Right ventricle myocardium superior (tissue), 1 donor: ENCODE data around the gene ZNF785. TPM values are rescaled to one million over a fixed set of nuclear protein-coding genes. Genes with fewer than 3 reads are reported as not detected.
A peak's percentile ranks its signal among the peaks of the same experiment; 100 is the strongest.
"Not testable (repeated sequence)": the region's sequence is repeated elsewhere in the genome, so short reads cannot be mapped to it uniquely, and the experiment has no call there.

Experiments
- ATAC-seq: fragments of 200-7000 bp; cut with Tn5 transposase; one replicate; pipeline ENCODE4 v1.9.1; 2020; ENCODE audit warnings: mild to moderate bottlenecking; ENCODE audit not compliant: poor library complexity
- DNase-seq: peaks from one replicate; pipeline ENCODE4 v3.0.0-alpha.2; 2020
- intact Hi-C: fragments of 100-400 bp; cut with DNase I; formaldehyde crosslinking; loops from one replicate; pipeline ENCODE4 v1.11.2; 2022
- total RNA-seq: library from RNA; stranded (reverse); fragmentation: NEBNext Ultra II Directional; extraction: Animal tissue kit (Norgen Biotek cat#: 25700); gene quantifications from one replicate; pipeline ENCODE4 v1.2.1, GENCODE V29; 2021
- donor health status: DM: no; HTN: yes; CAD: no; lungs with severe emphysema.

ZNF785 gene
- total RNA-seq, 1 donor from 2014 or later = 7.1 TPM

DNA sequence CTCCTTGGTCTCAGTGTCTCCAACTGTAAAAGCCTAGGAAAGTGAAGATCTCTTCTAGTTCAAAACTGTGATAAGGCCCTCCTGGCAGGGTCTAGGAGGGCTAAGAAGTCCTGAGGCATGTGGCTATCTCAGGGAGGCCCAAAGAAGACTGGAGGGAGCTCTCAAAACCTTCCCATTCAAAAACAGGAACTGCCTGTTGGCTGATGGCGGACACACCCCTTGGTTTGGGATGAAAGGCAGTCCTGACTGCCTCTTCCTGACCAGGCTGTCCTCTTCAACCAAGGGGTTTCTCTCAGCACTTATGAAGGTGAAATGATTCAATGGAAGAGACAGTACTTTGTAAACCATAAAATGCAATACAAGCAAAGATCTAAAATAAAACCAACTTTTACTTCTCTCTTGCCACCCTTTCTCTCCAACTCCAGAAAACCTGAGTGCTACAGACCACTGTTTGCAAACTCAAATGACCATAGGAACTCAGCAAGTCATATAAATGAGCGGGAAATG lies 32.1 kb downstream of the ZNF785 start:
- DNase-seq (no peak), ATAC-seq (no peak)
- intact Hi-C loops = no loop called here

DNA sequence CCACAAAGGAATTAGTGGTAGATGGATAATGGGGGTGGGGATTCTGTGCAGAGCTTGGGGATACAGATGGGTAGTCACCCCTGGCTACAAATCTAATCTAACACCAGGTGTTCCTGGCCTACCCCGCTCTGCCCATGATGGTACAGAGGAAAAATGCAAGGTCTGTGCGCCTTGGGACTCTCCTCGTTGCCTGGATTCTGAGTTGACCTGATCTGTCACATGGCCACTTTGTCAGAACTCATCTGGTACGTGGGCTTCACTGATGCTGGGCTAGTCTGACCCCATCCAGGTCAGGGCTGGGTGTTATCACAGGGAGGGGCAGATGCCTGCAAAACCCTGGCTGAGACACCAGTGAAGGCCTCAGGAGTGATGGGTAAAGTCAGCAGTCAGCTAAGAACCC lies 32.5 kb downstream of the ZNF785 start:
- intact Hi-C loops = no loop called here
- no peak for ATAC-seq

DNA sequence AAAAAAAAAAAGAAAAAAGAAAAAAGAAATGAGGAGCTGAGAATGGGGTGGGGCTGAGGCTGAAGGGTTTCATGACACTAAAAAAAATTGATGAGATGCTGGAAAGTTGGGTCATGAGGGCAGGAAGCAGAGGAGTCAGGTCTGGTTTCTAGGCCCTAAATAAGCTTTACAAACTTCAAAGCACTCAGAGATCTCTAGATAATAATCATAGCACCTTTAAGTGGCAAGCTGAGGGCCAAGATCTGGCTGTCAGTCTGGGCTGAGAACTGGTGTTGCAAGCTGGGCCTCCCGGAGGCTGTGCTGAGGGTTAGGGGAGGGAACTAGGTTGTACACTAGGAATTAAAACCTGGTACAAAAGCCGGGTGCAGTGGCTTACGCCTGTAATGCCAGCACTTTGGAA lies 33.7 kb downstream of the ZNF785 start:
- intact Hi-C loops = no loop called here
- DNase-seq (no peak), ATAC-seq (no peak)

More for the DNA sequence above, 32.5 kb downstream of the ZNF785 start:
- no peak for DNase-seq

DNA sequence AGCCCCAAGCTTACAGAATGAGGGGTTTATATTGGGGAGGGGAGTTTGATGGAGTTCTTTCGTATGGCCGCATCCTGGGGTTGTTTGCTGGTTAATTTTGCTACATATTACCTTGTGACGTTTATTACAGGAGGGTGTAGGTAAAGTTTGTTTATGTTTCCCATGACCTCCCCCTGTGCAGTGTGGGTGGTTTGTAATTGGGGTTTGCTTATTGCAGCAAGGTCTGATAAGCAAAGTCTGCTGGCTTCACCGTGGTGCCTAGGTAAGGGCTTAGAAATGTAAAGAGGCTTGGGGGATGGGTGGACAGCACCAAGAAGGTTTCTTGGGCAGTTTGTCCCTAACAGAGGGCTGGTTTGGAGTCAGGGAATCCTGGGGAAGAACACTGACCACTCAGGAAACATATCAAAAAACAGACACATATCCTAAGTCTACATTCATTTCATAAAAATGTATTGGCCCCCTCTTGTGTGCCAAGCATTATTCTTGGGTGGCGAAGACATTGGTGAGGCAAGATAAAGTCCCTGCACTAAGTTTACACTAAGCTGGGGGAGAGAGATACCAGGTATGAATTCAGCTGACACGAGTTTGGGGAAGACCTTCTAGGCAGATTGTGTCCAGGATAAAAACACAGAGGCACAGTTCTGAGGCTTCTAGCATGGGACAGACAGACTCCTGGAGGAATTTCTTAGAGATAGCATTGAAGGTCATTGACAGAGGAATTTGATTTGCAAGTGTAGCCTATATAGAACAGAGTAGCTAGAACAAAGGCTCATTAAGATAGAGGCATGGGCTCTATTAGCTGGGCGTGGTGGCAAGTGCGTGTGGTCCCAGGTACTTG lies 36.9 kb downstream of the ZNF785 start:
- ATAC-seq (no peak), DNase-seq (no peak)
- intact Hi-C loops = no loop called here

DNA sequence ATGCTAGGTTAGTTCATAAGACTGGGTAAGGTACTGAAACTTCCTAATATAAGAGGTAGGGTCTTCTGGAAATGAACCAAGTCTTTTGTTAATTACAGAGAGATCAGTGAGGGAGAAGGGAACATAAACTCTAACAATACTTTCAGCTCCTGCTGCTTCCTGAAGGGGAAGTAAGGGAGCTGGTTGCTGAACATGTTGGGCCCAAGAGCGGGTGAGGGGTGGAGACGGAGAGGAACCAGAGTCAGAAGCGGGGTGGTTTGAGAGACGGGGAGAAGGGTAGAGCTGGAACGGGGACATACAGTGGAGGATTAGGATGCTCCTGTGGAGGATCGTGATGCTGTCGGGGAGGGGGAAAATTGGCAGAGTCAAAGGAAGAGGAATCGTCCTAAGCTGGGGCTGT lies 39.4 kb downstream of the ZNF785 start:
- no peak for DNase-seq
- ATAC-seq = no peak
- intact Hi-C loops = no loop called here

DNA sequence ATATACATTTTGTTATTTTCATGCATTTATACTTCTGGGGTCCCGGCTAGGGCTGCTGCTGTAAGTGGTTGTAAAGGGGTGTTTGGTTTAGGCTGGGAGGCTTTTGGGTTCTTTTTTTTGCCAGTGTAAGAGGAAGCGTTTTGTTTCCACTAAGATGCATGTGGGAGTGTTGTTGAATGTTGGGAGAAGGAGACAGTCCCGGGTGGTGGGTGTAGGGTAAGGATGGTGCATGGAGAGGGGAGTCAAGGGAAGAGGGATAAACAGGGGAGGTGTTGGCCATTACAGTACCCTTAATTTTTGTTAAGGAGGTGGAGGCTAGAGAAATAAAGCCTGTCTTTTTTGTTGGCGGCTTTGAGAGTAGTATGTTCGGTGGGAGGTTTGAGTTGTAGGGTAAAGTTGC lies 42.4 kb downstream of the ZNF785 start:
- DNase-seq (no peak), ATAC-seq (no peak)
- intact Hi-C loops = no loop called here

DNA sequence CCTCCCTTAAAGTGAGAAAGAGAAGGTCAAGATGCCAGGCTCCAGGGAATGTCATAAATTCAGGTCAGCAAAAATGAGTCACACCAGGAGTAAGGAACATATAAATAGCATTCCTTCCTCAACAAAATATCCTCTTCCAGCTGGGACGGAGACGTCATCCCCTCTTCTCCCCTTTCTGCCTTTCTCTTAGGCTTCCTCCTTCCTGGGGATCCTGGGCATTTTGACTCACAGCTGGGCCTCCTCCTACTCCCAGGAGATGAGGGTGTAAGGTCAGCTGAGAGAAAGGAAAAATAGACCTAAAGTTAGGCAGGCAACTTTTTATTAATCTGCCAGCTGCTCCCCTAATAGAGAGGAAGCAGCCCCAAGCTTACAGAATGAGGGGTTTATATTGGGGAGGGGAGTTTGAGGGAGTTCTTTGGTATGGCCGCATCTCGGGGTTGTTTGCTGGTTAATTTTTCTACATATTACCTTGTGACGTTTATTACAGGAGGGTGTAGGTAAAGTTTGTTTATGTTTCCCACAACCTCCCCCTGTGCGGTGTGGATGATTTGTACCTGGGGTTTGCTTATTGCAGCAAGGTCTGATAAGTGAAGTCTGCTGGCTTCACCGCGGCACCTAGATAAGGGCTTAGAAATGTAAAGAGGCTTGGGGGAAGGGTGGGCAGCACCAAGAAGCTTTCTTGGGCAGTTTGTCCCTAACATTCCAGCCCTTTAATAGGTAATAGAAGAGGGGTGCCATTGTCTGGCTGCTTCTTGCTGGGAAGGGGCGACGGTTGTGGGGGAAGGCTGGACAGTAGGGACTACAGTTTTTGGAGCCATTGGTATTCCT lies 43.8 kb downstream of the ZNF785 start:
- intact Hi-C loops = no loop called here
- ATAC-seq (no peak), DNase-seq (no peak)

DNA sequence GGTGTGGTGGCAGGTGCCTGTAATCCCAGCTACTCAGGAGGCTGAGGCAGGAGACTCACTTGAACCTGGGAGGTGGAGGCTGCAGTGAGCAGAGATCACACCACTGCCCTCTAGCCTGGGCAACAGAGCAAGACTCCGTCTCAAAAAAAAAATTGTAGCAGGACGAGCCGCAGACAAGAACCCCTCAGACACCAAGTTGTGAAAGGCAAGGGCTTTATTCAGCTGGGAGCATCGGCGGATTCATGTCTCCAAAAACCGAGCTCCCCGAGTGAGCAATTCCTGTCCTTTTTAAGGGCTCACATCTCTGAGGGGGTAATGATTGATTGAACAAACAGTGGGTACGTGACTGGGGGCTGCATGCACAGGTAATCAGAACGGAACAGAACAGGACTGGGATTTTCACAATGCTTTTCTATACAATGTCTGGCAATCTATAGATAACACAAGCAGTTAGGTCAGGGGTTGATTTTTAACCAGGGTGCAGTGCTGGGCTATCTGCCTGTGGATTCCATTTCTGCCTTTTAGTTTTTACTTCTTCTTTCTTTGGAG lies 44.5 kb downstream of the ZNF785 start:
- intact Hi-C loops, DNase-seq, ATAC-seq: not testable (repeated sequence)

DNA sequence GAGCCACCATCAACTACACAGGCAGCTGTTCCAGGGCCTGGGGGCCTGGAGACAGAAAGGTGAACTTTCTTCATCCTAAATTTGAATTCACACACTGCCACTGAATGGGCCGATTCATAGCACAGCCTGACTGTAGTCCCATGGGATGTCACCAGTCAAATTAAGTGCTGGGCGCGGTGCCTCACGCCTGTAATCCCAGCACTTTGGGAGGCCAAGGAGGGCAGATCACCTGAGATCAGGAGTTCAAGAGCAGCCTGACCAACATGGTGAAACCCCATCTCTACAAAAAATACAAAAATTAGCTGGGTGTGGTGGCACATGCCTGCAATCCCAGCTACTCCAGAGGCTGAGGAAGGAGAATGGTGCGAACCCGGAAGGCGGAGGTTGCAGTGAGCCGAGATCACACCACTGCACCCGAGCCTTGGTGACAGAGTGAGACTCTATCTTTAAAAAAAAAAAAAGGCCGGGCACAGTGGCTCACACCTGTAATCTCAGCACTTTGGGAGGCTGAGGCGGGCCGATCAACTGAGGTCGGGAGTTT lies 45.4 kb downstream of the ZNF785 start:
- DNase-seq, intact Hi-C loops: not testable (repeated sequence)

DNA sequence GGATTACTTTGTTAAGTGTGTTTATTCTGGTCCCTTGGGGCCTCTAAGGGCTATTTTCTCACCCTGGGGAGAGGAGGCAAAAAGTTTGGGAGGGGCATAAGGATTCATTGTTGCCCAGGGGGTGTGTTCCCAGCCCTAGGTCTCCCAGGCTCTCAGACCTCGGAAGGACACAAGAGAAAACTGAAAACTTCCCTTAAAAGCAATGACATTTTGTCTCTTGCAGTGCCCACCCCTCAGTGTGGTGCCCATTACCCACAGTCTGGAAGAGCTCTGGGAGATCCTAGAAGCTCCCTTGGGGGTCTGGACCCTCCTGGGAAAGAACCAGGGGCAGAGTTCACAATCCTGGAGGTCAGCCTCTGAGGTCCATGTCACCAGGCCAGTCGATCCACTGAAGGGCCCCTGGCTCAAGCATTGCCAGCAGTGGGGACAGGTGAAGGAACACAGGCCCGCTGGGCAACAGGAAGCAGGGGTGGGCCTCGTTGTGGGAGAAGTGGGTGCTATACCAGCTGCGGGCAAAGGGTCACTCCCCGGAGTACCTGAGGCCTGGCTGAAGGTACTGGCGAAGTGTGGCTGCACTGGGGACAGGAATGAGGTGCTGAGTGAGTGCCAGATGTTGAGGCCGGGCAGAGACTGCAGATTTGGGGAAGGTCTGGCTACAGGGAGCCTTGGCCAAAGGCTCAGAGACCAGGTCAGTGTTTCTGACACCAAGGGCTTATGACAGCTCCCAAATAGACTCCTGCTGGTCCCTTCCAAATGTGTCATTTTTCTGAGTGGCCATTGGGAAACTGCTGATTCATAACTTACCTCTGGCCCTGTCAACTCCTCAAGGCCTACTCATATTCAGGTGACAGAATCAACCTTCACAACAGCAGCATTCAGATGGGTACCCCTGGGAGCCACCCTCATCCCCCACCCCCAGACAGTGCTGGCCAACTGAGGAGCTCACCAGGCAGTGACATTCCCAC lies 46.2 kb downstream of the ZNF785 start:
- peak; percentile 77 for ATAC-seq

More for the DNA sequence above, 45.4 kb downstream of the ZNF785 start:
- not testable (repeated sequence) for ATAC-seq

DNA sequence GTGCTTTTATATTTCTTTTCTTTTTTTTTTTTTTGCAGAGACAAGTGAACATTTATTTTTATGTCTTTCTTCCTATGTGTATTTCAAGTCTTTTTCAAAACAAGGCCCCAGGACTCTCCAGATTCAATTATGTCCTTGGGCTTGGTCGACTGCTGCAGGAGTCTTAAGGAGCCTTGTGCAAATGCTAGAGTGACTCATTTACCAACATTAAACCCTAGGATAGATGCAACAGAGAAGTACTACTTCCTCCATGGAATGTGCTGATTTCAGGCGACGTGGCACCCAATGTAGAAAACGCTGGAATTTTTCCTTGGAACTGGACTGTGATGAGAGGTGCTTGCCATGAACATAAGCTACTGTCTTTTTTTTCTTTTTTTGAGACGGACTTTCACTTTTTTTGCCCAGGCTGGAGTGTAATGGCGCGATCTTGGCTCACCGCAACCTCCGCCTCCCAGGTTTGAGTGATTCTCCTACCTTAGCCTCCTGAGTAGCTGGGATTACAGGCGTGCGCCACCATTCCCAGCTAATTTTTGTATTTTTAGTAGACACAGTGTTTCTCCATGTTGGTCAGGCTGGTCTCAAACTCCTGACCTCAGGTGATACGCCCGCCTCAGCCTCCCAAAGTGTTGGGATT lies 49.0 kb downstream of the ZNF785 start:
- DNase-seq, intact Hi-C loops, ATAC-seq: not testable (repeated sequence)

More for the DNA sequence above, 46.2 kb downstream of the ZNF785 start:
- DNase-seq = peak; percentile 66
- intact Hi-C loops = no loop called here

DNA sequence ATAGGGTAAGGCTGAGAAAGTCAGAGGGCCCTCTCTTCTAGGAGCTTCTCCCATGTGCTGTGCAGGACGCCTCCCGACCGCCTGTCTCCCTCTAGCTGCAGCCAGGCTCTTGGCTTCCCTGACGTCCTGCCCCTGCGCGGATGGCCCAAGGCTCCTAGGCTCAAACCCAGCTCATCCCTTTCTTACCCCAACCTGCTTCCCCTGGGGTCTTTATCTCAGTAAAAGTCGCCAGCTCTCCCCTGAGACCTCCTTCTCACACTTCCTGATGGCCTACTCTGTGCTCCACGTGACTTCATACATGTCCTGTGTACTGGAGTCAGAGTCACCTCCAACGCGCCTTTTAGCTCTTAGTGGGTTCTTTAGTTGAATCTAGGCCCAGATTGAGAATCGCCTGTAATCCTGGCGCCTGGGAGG lies 49.7 kb downstream of the ZNF785 start:
- DNase-seq (peak; percentile 81), ATAC-seq (peak; percentile 59)
- intact Hi-C loops = no loop called here

DNA sequence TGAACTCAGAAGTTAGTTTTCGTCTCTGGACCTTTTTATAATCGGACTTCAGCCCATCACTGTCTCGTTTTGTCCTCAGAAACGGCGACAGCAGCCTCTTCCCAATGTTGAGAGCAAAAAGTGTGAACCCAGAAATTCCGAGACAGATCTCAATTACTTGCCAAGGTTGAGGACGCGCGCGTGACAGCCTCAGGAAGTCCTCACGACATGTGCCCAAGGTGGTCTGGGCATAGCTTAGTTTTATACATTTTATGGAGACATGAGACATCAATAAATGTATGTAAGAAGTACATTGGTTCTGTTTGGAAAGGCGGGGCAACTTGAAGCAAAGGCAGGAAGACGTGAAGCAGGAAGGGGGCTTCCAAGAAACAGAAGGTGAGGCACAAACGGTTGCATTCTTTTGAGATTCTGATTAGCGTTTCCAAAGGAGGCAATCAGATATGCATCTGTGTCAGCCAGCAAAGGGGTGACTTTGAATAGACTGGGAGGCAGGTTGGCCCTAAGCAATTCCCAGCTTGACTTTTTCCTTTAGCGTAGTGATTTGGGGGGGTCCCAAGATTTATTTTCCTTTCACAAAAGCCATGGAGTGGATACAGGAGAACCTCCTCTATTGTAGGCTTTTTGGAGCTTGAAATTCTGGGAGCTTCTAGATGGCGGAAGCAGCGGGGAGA lies 50.3 kb downstream of the ZNF785 start:
- intact Hi-C loops = no loop called here
- DNase-seq (no peak), ATAC-seq (peak; percentile 0)

DNA sequence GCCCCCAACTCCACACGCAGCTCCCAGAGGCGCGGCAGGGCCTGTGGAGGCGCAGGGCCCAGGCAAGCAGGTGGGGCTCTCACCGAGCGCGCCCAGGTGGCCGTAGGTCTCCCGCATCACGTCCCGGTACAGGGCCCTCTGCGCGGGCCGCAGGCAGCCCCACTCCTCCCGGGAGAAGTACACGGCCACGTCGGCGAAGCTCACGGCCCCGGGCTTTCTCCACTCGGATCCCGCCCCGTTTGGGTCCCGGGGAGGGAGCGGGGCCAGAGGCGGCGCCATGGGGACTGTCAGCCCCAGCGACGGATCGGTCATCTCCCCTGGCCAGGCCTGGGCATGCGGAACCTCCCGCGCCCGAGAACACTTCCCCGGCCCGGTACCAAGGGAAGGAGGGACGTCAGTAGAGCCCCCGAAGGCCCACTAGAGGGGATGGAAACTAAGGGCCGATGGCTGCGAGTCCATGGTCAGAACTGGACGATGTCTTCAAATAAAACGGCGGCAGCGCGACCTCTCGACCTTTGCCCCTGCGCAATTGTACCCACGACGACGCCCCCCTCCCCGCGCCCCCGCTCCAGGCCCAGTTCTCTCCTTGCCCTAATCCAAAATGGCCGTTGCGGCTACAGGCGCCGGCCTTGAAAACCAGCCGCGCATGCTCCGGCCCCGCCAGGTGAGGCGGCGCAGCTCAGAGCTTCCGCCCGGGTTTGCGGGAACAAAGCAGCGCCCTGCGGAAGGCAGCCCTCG lies 51.0 kb downstream of the ZNF785 start, which contains the start of gene ZNF747:
Gene ZNF747, minus strand, starts transcription at position 491 of the 738 bp plus-strand sequence. Its CDS starts 179 bp downstream, at position 312.
- ATAC-seq = peak; percentile 90
- peak; percentile 96 for DNase-seq
- intact Hi-C loops = no loop called here

DNA sequence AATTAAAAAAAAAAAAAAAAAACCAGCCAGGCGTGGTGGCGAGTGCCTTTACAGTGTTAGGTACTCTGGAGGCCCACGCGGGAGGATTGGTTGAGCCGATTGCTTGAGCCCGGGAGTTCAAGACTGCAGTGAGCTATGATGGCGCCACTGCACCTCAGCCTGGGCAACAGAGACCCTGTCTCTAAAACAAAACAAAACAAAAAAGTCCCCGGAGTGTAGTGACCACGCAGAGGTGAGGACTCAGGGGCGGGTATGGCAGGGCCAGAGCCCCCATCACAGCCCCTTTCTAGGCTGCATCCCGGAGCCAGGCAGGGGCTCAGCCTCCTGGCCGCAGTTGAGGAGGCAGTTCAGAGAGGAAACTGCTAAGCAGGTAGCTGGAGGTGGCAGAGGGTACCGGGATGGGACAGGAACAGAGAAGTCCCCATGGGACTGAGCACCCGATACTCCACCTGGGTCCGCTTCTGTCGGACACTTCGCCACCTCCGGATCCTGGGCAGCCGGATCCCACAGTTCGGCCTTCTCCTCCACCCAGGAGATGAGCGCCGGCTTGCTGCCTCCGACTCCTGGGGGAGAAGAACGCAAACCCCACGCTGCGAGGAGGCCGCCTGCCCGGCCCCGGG lies 51.6 kb downstream of the ZNF785 start:
- no peak for DNase-seq
- ATAC-seq = peak; percentile 0
- intact Hi-C loops = no loop called here

DNA sequence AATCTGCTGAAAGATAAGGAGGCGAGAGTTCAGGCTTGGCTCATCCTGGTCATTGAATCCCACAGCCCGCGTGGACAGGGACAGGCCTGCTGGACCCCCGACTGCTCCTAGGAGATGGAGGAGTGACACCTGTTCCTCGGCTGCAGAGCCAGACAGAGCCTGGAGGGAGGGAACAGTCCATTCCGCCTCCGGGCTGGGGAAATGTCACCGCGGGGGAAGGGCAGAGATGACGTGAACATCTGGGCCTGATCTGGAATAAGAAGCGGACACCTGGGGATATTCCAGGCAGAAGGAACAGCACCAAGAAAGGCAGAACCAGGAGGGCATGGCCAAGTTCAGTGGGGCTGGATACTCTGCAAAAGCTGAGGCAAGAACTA lies 52.4 kb downstream of the ZNF785 start:
- ATAC-seq = no peak
- intact Hi-C loops = no loop called here
- no peak for DNase-seq
